Natural killer cell (primary cell): ENCODE measurements around the gene ZDBF2. TPM values are rescaled to one million over a fixed set of nuclear protein-coding genes. Genes with fewer than 3 reads are reported as not detected.
"Not testable (repeated sequence)": the region's sequence is repeated elsewhere in the genome, so short reads cannot be mapped to it uniquely, and the experiment has no call there.

ENCODE experiments used
- ATAC-seq, 3 donors: fragments of 150-1000 bp in 2 of 3; fragments of 200-7000 bp in 1 of 3; cut with Tn5 transposase; 1 replicate in 1 of 3; 2 replicates in 2 of 3; pipeline ENCODE4 v1.10.0; 2021; ENCODE audit warnings: mild to moderate bottlenecking in 2 of 3, moderate library complexity in 2 of 3
- DNase-seq, 2 donors: peaks; one replicate each; pipeline versions ENCODE4 v3.0.0 to v3.0.0-alpha.2; 2013 to 2021; ENCODE audit warnings: mixed read lengths in 1 of 2
- H3K27ac ChIP-seq: one replicate; pipeline ENCODE4 v1.5.1; 2013; ENCODE audit warnings: mild to moderate bottlenecking, low read length
- H3K27me3 ChIP-seq: one replicate; pipeline ENCODE4 v1.6.1; 2013; ENCODE audit warnings: low read length; ENCODE audit not compliant: control insufficient read depth, insufficient read depth
- H3K36me3 ChIP-seq: one replicate; pipeline ENCODE4 v1.6.1; 2013; ENCODE audit warnings: low read length; ENCODE audit not compliant: control insufficient read depth, insufficient read depth
- H3K4me1 ChIP-seq: one replicate; pipeline ENCODE4 v1.6.1; 2013; ENCODE audit warnings: low read length; ENCODE audit not compliant: control insufficient read depth, insufficient read depth
- H3K4me3 ChIP-seq: one replicate; pipeline ENCODE4 v1.5.1; 2013; ENCODE audit warnings: low read length
- H3K9me3 ChIP-seq: one replicate; pipeline ENCODE4 v1.6.1; 2013; ENCODE audit warnings: low read length; ENCODE audit not compliant: control insufficient read depth, insufficient read depth
- H3K27ac Mint-ChIP-seq, 2 donors: one replicate each; pipeline ENCODE4 v1.8.0; 2022; ENCODE audit warnings: mild to moderate bottlenecking in 2 of 2, mixed read lengths in 2 of 2, moderate library complexity in 1 of 2
- H3K27me3 Mint-ChIP-seq, 2 donors: one replicate each; pipeline ENCODE4 v1.8.0; 2022; ENCODE audit warnings: low read depth in 2 of 2, mixed read lengths in 2 of 2
- H3K36me3 Mint-ChIP-seq: one replicate; pipeline ENCODE4 v1.8.0; 2022; ENCODE audit warnings: mixed read lengths
- H3K4me1 Mint-ChIP-seq, 2 donors: one replicate each; pipeline ENCODE4 v1.8.0; 2022; ENCODE audit warnings: mixed read lengths in 2 of 2
- H3K4me3 Mint-ChIP-seq: one replicate; pipeline ENCODE4 v1.8.0; 2022; ENCODE audit warnings: mild to moderate bottlenecking, moderate library complexity, mixed read lengths
- H3K9me3 Mint-ChIP-seq, 2 donors: one replicate each; pipeline ENCODE4 v1.8.0; 2022; ENCODE audit warnings: mixed read lengths in 2 of 2
- CTCF ChIP-seq: fragments of 200-600 bp; IDR thresholded peaks from one replicate; pipeline ENCODE4 v1.8.0; 2022; ENCODE audit warnings: antibody characterized with exemption
- WGBS: methylation state at CpG from one replicate; pipeline ENCODE4 v1.1.7; 2013; ENCODE audit warnings: missing lambda C conversion rate; ENCODE audit not compliant: insufficient coverage; 5-methylcytosine and 5-hydroxymethylcytosine counted together
- intact Hi-C: fragments of 100-400 bp; cut with micrococcal nuclease; formaldehyde crosslinking; loops from one replicate; pipeline ENCODE4 v1.14.2; 2022
- total RNA-seq, 4 donors: library from RNA; stranded (reverse); fragments of 120-200 nt in 1 of 4; gene quantifications; one replicate each; pipeline versions ENCODE4 v1.2.3 to v1.2.4, GENCODE V29; 2013 to 2022

ZDBF2 gene
- 1 to 10 TPM; 2.1 to 8.4 (median 6.5) TPM for total RNA-seq
- 8.3 TPM for total RNA-seq (2013)

GRCh38 chr2:206274434-206275311 is at the start of gene ZDBF2:
ZDBF2 (plus strand) TSS chr2:206274663; CDS start chr2:206281850, 7,187 bp downstream.
- Mint-ChIP-seq H3K4me3 (peak within 1 kb of the TSS; percentile 89), H3K9me3 (no peaks in the 10 kb centered on the region), H3K27me3 (peaks cover 24 to 55% of the 10 kb centered on the region in 2 donors), H3K4me1 (peaks cover 12 to 17% of the 10 kb centered on the region in 2 donors), H3K36me3 (no peaks in the 10 kb centered on the region), H3K27ac (peak within 1 kb of the TSS; percentile 46 to 71)
- intact Hi-C loops, result no loop called here
- peaks cover 29% of the 10 kb centered on the region for H3K27me3 ChIP-seq
- H3K4me3 ChIP-seq, result peak within 1 kb of the TSS; percentile 45
- H3K4me1 ChIP-seq, result peaks cover 14% of the 10 kb centered on the region
- peak in 1 of 2 donors; percentile 72 for DNase-seq
- WGBS, result 1% methylated on average over 104 of the region's 104 CpGs
- no peaks in the 10 kb centered on the region for H3K9me3 ChIP-seq
- peak; percentile 68 to 81 (median 74) for ATAC-seq
- peak within 1 kb of the TSS; percentile 6 for H3K27ac ChIP-seq
- no peaks in the 10 kb centered on the region for H3K36me3 ChIP-seq
- no peak for TF ChIP-seq CTCF

GRCh38 chr2:206225435-206226232 is 48.8 kb upstream of the ZDBF2 start:
- H3K27me3 ChIP-seq, result no peaks in the 10 kb centered on the region
- no peaks in the 10 kb centered on the region for H3K4me1 ChIP-seq
- 61% methylated on average over 3 of the region's 5 CpGs for WGBS
- intact Hi-C loops, result no loop called here
- no peaks in the 10 kb centered on the region for H3K9me3 ChIP-seq
- H3K27me3 Mint-ChIP-seq, result peaks cover 6 to 17% of the 10 kb centered on the region in 2 donors
- DNase-seq, result no peak
- no peak overlapping the region for H3K27ac ChIP-seq
- no peaks in the 10 kb centered on the region for H3K36me3 Mint-ChIP-seq
- no peak overlapping the region for H3K27ac Mint-ChIP-seq
- ATAC-seq, result no peak
- H3K4me1 Mint-ChIP-seq, result no peaks in the 10 kb centered on the region
- no peaks in the 10 kb centered on the region for H3K36me3 ChIP-seq
- H3K9me3 Mint-ChIP-seq, result peaks cover 0 to 4% of the 10 kb centered on the region in 2 donors
- TF ChIP-seq CTCF, result no peak
- H3K4me3 Mint-ChIP-seq, result no peak overlapping the region
- no peak overlapping the region for H3K4me3 ChIP-seq

GRCh38 chr2:206228636-206229035 is 45.8 kb upstream of the ZDBF2 start:
- H3K27ac Mint-ChIP-seq, H3K9me3 ChIP-seq, H3K4me3 ChIP-seq, H3K27me3 ChIP-seq, ATAC-seq, H3K36me3 Mint-ChIP-seq, H3K4me3 Mint-ChIP-seq, H3K4me1 ChIP-seq, H3K27ac ChIP-seq, H3K4me1 Mint-ChIP-seq, H3K36me3 ChIP-seq, intact Hi-C loops, H3K9me3 Mint-ChIP-seq, DNase-seq: not testable (repeated sequence)
- H3K27me3 Mint-ChIP-seq, result peaks cover 8 to 18% of the 10 kb centered on the region in 2 donors
- WGBS, result 86% methylated on average over 9 of the region's 9 CpGs

- DNase-seq, result no peak
- TF ChIP-seq CTCF, result no peak
- H3K27ac ChIP-seq, result no peak overlapping the region
- H3K36me3 ChIP-seq, result no peaks in the 10 kb centered on the region
- H3K27me3 ChIP-seq, result no peaks in the 10 kb centered on the region
- H3K9me3 ChIP-seq, result no peaks in the 10 kb centered on the region
- H3K4me3 ChIP-seq, result no peak overlapping the region
- H3K4me1 Mint-ChIP-seq, result no peaks in the 10 kb centered on the region
- H3K4me1 ChIP-seq, result no peaks in the 10 kb centered on the region
- H3K4me3 Mint-ChIP-seq, result no peak overlapping the region
- intact Hi-C loops, result no loop called here
- no peaks in the 10 kb centered on the region for H3K36me3 Mint-ChIP-seq
- ATAC-seq, result no peak
- H3K27ac Mint-ChIP-seq, result no peak overlapping the region
- peaks cover 8 to 18% of the 10 kb centered on the region in 2 donors for H3K27me3 Mint-ChIP-seq
- peaks cover 0 to 2% of the 10 kb centered on the region in 2 donors for H3K9me3 Mint-ChIP-seq
Observed at GRCh38 chr2:206229642-206230041, 44.8 kb upstream of the ZDBF2 start.
